Measurements from ENCODE around the gene ASB18. TPM values are rescaled to one million over a fixed set of nuclear protein-coding genes. Genes with fewer than 3 reads are reported as not detected.
"Not testable (repeated sequence)": the region's sequence is repeated elsewhere in the genome, so short reads cannot be mapped to it uniquely, and the experiment has no call there.

ASB18 gene
- total and polyA plus RNA-seq, 2 of the 13 experiments (the other 11 are each of a cell fraction or from before 2014, with no cell fraction given), result not detected

GRCh38 chr2:236289766-236290462, 25.7 kb upstream of the ASB18 start (continued):
- no peak for TF ChIP-seq HNF4G (IDR thresholded peaks at IDR 0.05; ENCODE audit: borderline replicate concordance, low read depth, low read length)
- TF ChIP-seq HNF4G (CRISPR knock-in tag; IDR thresholded peaks at IDR 0.05; ENCODE audit: borderline replicate concordance, low read depth), result no peak

DNA sequence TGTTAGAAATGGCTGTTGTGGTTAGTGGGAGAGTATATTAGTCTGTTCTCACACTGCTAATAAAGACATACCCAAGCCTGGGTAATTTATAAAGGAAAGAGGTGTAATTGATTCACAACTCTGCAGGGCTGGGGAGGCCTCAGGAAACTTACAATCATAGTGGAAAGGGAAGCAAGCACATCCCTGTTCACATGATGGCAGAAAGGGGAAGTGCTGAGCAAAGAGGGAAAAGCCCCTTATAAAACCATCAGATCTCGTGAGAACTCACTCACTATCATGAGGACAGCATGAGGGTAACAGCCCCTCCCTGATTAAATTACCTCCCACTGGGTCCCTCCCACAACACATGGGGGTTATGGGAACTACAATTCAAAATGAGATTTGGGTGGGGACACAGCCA, 24.2 kb upstream of the ASB18 start:
- H3K4me1 ChIP-seq (ENCODE audit: insufficient read depth, low read length); CTCF ChIA-PET (ENCODE audit: low intra/inter-chr PET ratio, low total read pairs); H3K9ac ChIP-seq (ENCODE audit: insufficient read depth, low read depth, low read length); H3K4me2 ChIP-seq (ENCODE audit: low read depth, low read length); BruUV-seq (replicated peaks); POLR2A ChIA-PET; H2AFZ ChIP-seq (ENCODE audit: low read length); H3K79me2 ChIP-seq (ENCODE audit: insufficient read depth, low read length); DNase-seq (ENCODE audit: low spot score); H3K36me3 ChIP-seq (replicated peaks in 1 of 2; ENCODE audit: control insufficient read depth in 1 of 2, insufficient read depth in 2 of 2, low read length in 2 of 2); in situ Hi-C loops (cut with HindIII; ENCODE audit: extremely low pct_ligation_motif_present, low pct_unique_long_range_greater_than_20kb); intact Hi-C loops (cut with micrococcal nuclease; ENCODE audit: unreplicated experiment); ATAC-seq; H3K27ac ChIP-seq (ENCODE audit: extremely low read length, insufficient read depth, low read length); H3K9me3 ChIP-seq (ENCODE audit: low read length); H4K20me1 ChIP-seq (ENCODE audit: insufficient read depth, low read length); FAIRE-seq; H3K4me3 ChIP-seq (replicated peaks in 1 of 3; ENCODE audit: insufficient read depth in 1 of 3, low read depth in 2 of 3, low read length in 3 of 3): not testable (repeated sequence)
- WGBS (ENCODE audit: low lambda C conversion rate), result 0% methylated on average over 1 of the region's 1 CpG
- H3K27me3 ChIP-seq (ENCODE audit: control insufficient read depth in 1 of 2, insufficient read depth in 2 of 2, low read length in 2 of 2), result peaks cover 4 to 46% of the 10 kb centered on the region in 2 experiments; a peak in 3 of 5 replicates

- intact Hi-C loops (cut with micrococcal nuclease; ENCODE audit: unreplicated experiment), result no loop called here
- DNase-seq (ENCODE audit: low spot score) (no peak), ATAC-seq (no peak), FAIRE-seq (no peak)
- no peak overlapping the region for H3K4me2 ChIP-seq (ENCODE audit: low read depth, low read length)
- H3K79me2 ChIP-seq (ENCODE audit: insufficient read depth, low read length), result no peaks in the 10 kb centered on the region
- 19% methylated on average over 6 of the region's 6 CpGs for WGBS (ENCODE audit: low lambda C conversion rate)
- no TSS peak for BruUV-seq (replicated peaks)
- no peak overlapping the region for H2AFZ ChIP-seq (ENCODE audit: low read length)
- peaks cover 2 to 40% of the 10 kb centered on the region in 2 experiments; a peak in 3 of 5 replicates for H3K27me3 ChIP-seq (ENCODE audit: control insufficient read depth in 1 of 2, insufficient read depth in 2 of 2, low read length in 2 of 2)
- ChIA-PET POLR2A (no interaction called here), CTCF (ENCODE audit: low intra/inter-chr PET ratio, low total read pairs) (no interaction called here)
- no peaks in the 10 kb centered on the region for H3K4me1 ChIP-seq (ENCODE audit: insufficient read depth, low read length)
- no peaks in the 10 kb centered on the region for H3K36me3 ChIP-seq (replicated peaks in 1 of 2; ENCODE audit: control insufficient read depth in 1 of 2, insufficient read depth in 2 of 2, low read length in 2 of 2)
- no peak overlapping the region for H3K27ac ChIP-seq (ENCODE audit: extremely low read length, insufficient read depth, low read length)
- in situ Hi-C loops (cut with HindIII; ENCODE audit: extremely low pct_ligation_motif_present, low pct_unique_long_range_greater_than_20kb), result no loop called here
- H3K4me3 ChIP-seq (replicated peaks in 1 of 3; ENCODE audit: insufficient read depth in 1 of 3, low read depth in 2 of 3, low read length in 3 of 3), result no peak overlapping the region
- H3K9ac ChIP-seq (ENCODE audit: insufficient read depth, low read depth, low read length), result no peak overlapping the region
- 0 out of 2 replicates have a peak, but pooled peaks cover 8% of the 10 kb centered on the region for H3K9me3 ChIP-seq (ENCODE audit: low read length)
- H4K20me1 ChIP-seq (ENCODE audit: insufficient read depth, low read length), result no peaks in the 10 kb centered on the region
- TF ChIP-seq ZNF234 (CRISPR knock-in tag; conservative IDR thresholded peaks at IDR 0.05), result no peak
- TF ChIP-seq SNAI1 (CRISPR knock-in tag; IDR thresholded peaks at IDR 0.05; ENCODE audit: borderline replicate concordance), result no peak
- TF ChIP-seq, protein P1, sequence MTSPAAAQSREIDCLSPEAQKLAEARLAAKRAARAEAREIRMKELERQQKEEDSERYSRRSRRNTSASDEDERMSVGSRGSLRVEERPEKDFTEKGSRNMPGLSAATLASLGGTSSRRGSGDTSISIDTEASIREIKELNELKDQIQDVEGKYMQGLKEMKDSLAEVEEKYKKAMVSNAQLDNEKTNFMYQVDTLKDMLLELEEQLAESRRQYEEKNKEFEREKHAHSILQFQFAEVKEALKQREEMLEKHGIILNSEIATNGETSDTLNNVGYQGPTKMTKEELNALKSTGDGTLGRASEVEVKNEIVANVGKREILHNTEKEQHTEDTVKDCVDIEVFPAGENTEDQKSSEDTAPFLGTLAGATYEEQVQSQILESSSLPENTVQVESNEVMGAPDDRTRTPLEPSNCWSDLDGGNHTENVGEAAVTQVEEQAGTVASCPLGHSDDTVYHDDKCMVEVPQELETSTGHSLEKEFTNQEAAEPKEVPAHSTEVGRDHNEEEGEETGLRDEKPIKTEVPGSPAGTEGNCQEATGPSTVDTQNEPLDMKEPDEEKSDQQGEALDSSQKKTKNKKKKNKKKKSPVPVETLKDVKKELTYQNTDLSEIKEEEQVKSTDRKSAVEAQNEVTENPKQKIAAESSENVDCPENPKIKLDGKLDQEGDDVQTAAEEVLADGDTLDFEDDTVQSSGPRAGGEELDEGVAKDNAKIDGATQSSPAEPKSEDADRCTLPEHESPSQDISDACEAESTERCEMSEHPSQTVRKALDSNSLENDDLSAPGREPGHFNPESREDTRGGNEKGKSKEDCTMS (CRISPR knock-in tag; conservative IDR thresholded peaks at IDR 0.05), result no peak
- no peak for TF ChIP-seq FOXJ3 (CRISPR knock-in tag; IDR thresholded peaks at IDR 0.05; ENCODE audit: borderline replicate concordance)
- TF ChIP-seq KAT8 (CRISPR knock-in tag; IDR thresholded peaks at IDR 0.05), result no peak
- no peak for TF ChIP-seq ATF5 (CRISPR knock-in tag; IDR thresholded peaks at IDR 0.05; ENCODE audit: low read depth)
- no peak for TF ChIP-seq HMG20B (CRISPR knock-in tag; conservative IDR thresholded peaks at IDR 0.05)
- no peak for TF ChIP-seq ZBTB21 (CRISPR knock-in tag; IDR thresholded peaks at IDR 0.05)
Measured at GRCh38 chr2:236287656-236288055, 23.4 kb upstream of the ASB18 start.
